Loucy (cell line): Measurements from ENCODE around the gene MAPRE2.

Experiments used
- H2AFZ ChIP-seq: fragments of 200-600 bp; sonication (generic); 2 replicates; pipeline ENCODE4 v1.6.0; 2016; ENCODE audit warnings: antibody characterized with exemption, mild to moderate bottlenecking, low read length, moderate library complexity
- H3F3A ChIP-seq: fragments of 200-600 bp; 2 replicates; pipeline ENCODE4 v1.6.0; 2016; ENCODE audit warnings: antibody characterized with exemption, low read depth, mild to moderate bottlenecking
- H3K27me3 ChIP-seq: fragments of 200-600 bp; sonication (generic); 2 replicates; pipeline ENCODE4 v1.6.1; 2014; ENCODE audit warnings: low read length, mild to moderate bottlenecking; ENCODE audit not compliant: insufficient read depth, poor library complexity, severe bottlenecking
- H3K36me3 ChIP-seq: fragments of 200-600 bp; sonication (generic); 2 replicates; pipeline ENCODE4 v1.6.1; 2016; ENCODE audit warnings: low read length; ENCODE audit not compliant: insufficient read depth
- H3K4me1 ChIP-seq: fragments of 200-600 bp; sonication (generic); 2 replicates; pipeline ENCODE4 v1.5.1; 2014; ENCODE audit warnings: low read length, mild to moderate bottlenecking; ENCODE audit not compliant: insufficient read depth, poor library complexity, severe bottlenecking
- H3K4me2 ChIP-seq: fragments of 200-600 bp; sonication (generic); 2 replicates; pipeline ENCODE4 v1.6.0; 2014; ENCODE audit warnings: antibody characterized with exemption, low read length, low read depth, mild to moderate bottlenecking; ENCODE audit not compliant: poor library complexity, severe bottlenecking
- H3K4me3 ChIP-seq: fragments of 200-600 bp; sonication (generic); 2 replicates; pipeline ENCODE4 v1.5.1; 2014; ENCODE audit warnings: low read length, mild to moderate bottlenecking, mixed read lengths; ENCODE audit not compliant: poor library complexity, severe bottlenecking
- H3K79me2 ChIP-seq: fragments of 200-600 bp; sonication (generic); 2 replicates; pipeline ENCODE4 v1.6.1; 2014; ENCODE audit warnings: low read length; ENCODE audit not compliant: insufficient read depth
- H3K9ac ChIP-seq: fragments of 200-600 bp; sonication (generic); 2 replicates; pipeline ENCODE4 v1.6.0; 2014; ENCODE audit warnings: mild to moderate bottlenecking, low read depth, low read length, moderate library complexity; ENCODE audit not compliant: poor library complexity, severe bottlenecking
- H3K9me2 ChIP-seq: fragments of 200-600 bp; sonication (generic); replicated peaks from 2 replicates; pipeline ENCODE4 v1.6.1; 2016; ENCODE audit warnings: low read depth, low read length, mixed read lengths
- H3K9me3 ChIP-seq: fragments of 200-600 bp; sonication (generic); 2 replicates; pipeline ENCODE4 v1.6.1; 2014; ENCODE audit warnings: mild to moderate bottlenecking, antibody characterized with exemption, low read length, low read depth; ENCODE audit not compliant: insufficient read depth
- H4K20me1 ChIP-seq: fragments of 200-600 bp; sonication (generic); 2 replicates; pipeline ENCODE4 v1.6.0; 2014; ENCODE audit warnings: antibody characterized with exemption, low read length, mild to moderate bottlenecking; ENCODE audit not compliant: insufficient read depth, poor library complexity, severe bottlenecking
- CTCF ChIP-seq: fragments of 200-600 bp; sonication (generic); conservative IDR thresholded peaks from 2 replicates; pipeline ENCODE4 v1.5.1; 2014; ENCODE audit warnings: mild to moderate bottlenecking, antibody characterized with exemption, low read length
- EZH2phosphoT487 ChIP-seq: fragments of 200-600 bp; IDR thresholded peaks from 2 replicates; pipeline ENCODE4 v1.6.1; 2018; ENCODE audit warnings: antibody characterized with exemption, mild to moderate bottlenecking, moderate library complexity, borderline replicate concordance

The MAPRE2 gene

GRCh38 chr18:35117951-35118411 is 76.8 kb downstream of the MAPRE2 start:
- H3K9ac ChIP-seq, result no peak overlapping the region
- no peak overlapping the region for H3K4me3 ChIP-seq
- no peaks in the 10 kb centered on the region for H3K9me3 ChIP-seq
- TF ChIP-seq CTCF (no peak), EZH2phosphoT487 (no peak)
- no peak overlapping the region for H3K4me2 ChIP-seq
- no peak overlapping the region for H2AFZ ChIP-seq
- peaks cover 4% of the 10 kb centered on the region for H4K20me1 ChIP-seq
- no peaks in the 10 kb centered on the region for H3F3A ChIP-seq
- peaks cover 20% of the 10 kb centered on the region for H3K4me1 ChIP-seq
- H3K36me3 ChIP-seq, result peaks cover 1% of the 10 kb centered on the region; the same call in 1 of the 2 replicates
- H3K27me3 ChIP-seq, result no peaks in the 10 kb centered on the region
- H3K9me2 ChIP-seq, result no peaks in the 10 kb centered on the region
- H3K79me2 ChIP-seq, result peaks cover 71% of the 10 kb centered on the region

GRCh38 chr18:35118641-35119040 is 77.4 kb downstream of the MAPRE2 start:
- peaks cover 4% of the 10 kb centered on the region for H4K20me1 ChIP-seq
- no peak overlapping the region for H3K4me2 ChIP-seq
- H3K9ac ChIP-seq, result no peak overlapping the region
- H3K79me2 ChIP-seq, result peaks cover 64% of the 10 kb centered on the region
- H3K9me3 ChIP-seq, result no peaks in the 10 kb centered on the region
- no peaks in the 10 kb centered on the region for H3K9me2 ChIP-seq
- H3F3A ChIP-seq, result no peaks in the 10 kb centered on the region
- no peaks in the 10 kb centered on the region for H3K36me3 ChIP-seq
- TF ChIP-seq CTCF, result no peak
- no peak overlapping the region for H3K4me3 ChIP-seq
- no peak overlapping the region for H2AFZ ChIP-seq
- no peaks in the 10 kb centered on the region for H3K27me3 ChIP-seq
- peaks cover 25% of the 10 kb centered on the region for H3K4me1 ChIP-seq

GRCh38 chr18:35121038-35121437 is 79.8 kb downstream of the MAPRE2 start:
- Histone ChIP-seq H3K4me3 (no peak overlapping the region), H3K4me2 (no peak overlapping the region), H2AFZ (no peak overlapping the region), H3K9me2 (no peaks in the 10 kb centered on the region), H3K9ac (no peak overlapping the region), H4K20me1 (peaks cover 7% of the 10 kb centered on the region), H3K79me2 (peaks cover 50% of the 10 kb centered on the region), H3F3A (no peaks in the 10 kb centered on the region), H3K9me3 (peaks cover 5% of the 10 kb centered on the region; the same call in 1 of the 2 replicates), H3K27me3 (no peaks in the 10 kb centered on the region), H3K4me1 (peaks cover 25% of the 10 kb centered on the region), H3K36me3 (no peaks in the 10 kb centered on the region)
- TF ChIP-seq EZH2phosphoT487, result no peak
- TF ChIP-seq CTCF, result no peak
